Neural cell (in vitro differentiated cells): ENCODE results near the gene EFHD1.

Source experiments
- EP300 ChIP-seq: fragments of 450-650 bp; conservative IDR thresholded peaks from 2 replicates; pipeline ENCODE4 v1.6.1; 2014; ENCODE audit warnings: antibody characterized with exemption, mild to moderate bottlenecking, moderate library complexity; ENCODE audit not compliant: poor library complexity, severe bottlenecking
- EZH2 ChIP-seq: fragments of 200-600, 300-800 bp; shearing (Covaris generic), sonication (generic); IDR thresholded peaks from 2 replicates; pipeline ENCODE4 v1.6.1; 2014; ENCODE audit warnings: antibody characterized with exemption, low read length, borderline replicate concordance, mild to moderate bottlenecking; ENCODE audit not compliant: insufficient read depth, poor library complexity, severe bottlenecking
- MXI1 ChIP-seq: fragments of 450-650 bp; conservative IDR thresholded peaks from 2 replicates; pipeline ENCODE4 v1.6.1; 2014; ENCODE audit warnings: antibody characterized with exemption, mild to moderate bottlenecking; ENCODE audit not compliant: poor library complexity, severe bottlenecking
- POLR2AphosphoS5 ChIP-seq: IDR thresholded peaks from 2 replicates; pipeline ENCODE4 v1.6.1; 2012
- RAD21 ChIP-seq: fragments of 450-650 bp; conservative IDR thresholded peaks from 2 replicates; pipeline ENCODE4 v1.6.1; 2014; ENCODE audit warnings: antibody characterized with exemption, mild to moderate bottlenecking, moderate library complexity
- SMC3 ChIP-seq: fragments of 450-650 bp; conservative IDR thresholded peaks from 2 replicates; pipeline ENCODE4 v1.6.1; 2014; ENCODE audit warnings: antibody characterized with exemption, mild to moderate bottlenecking, moderate library complexity; ENCODE audit not compliant: poor library complexity
- TF ChIP-seq, protein P1 (sequence below): IDR thresholded peaks from 2 replicates; pipeline ENCODE4 v1.6.1; 2012; ENCODE audit warnings: borderline replicate concordance
- TF ChIP-seq, protein P2 (sequence below): fragments of 450-650 bp; IDR thresholded peaks from 2 replicates; pipeline ENCODE4 v1.5.1; 2014; ENCODE audit warnings: antibody characterized with exemption, mild to moderate bottlenecking, moderate library complexity; ENCODE audit not compliant: poor library complexity, severe bottlenecking

DNA sequence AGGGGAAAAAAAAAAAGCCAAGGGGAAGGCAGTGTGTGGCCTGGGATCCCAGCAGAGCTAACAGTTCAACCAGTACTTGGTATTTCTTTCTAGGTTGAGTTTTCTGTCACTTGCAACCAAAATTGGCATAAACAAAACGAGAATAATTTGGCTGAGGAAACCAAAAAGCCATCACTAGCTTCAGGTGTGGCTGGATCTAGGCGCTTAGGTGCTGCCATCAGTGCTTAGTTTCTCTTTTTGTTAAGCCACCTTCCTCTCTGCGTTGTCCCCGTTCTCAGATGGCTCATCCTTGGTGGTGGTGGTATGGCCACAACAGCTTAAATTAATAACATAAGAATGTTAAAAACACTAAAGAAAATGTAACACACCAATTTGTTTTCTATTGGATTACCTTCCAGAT lies 2.4 kb downstream of the EFHD1 start:
- TF ChIP-seq EZH2 (no peak), EP300 (no peak), RAD21 (no peak), MXI1 (no peak), POLR2AphosphoS5 (no peak), SMC3 (no peak)
- TF ChIP-seq, protein P1, sequence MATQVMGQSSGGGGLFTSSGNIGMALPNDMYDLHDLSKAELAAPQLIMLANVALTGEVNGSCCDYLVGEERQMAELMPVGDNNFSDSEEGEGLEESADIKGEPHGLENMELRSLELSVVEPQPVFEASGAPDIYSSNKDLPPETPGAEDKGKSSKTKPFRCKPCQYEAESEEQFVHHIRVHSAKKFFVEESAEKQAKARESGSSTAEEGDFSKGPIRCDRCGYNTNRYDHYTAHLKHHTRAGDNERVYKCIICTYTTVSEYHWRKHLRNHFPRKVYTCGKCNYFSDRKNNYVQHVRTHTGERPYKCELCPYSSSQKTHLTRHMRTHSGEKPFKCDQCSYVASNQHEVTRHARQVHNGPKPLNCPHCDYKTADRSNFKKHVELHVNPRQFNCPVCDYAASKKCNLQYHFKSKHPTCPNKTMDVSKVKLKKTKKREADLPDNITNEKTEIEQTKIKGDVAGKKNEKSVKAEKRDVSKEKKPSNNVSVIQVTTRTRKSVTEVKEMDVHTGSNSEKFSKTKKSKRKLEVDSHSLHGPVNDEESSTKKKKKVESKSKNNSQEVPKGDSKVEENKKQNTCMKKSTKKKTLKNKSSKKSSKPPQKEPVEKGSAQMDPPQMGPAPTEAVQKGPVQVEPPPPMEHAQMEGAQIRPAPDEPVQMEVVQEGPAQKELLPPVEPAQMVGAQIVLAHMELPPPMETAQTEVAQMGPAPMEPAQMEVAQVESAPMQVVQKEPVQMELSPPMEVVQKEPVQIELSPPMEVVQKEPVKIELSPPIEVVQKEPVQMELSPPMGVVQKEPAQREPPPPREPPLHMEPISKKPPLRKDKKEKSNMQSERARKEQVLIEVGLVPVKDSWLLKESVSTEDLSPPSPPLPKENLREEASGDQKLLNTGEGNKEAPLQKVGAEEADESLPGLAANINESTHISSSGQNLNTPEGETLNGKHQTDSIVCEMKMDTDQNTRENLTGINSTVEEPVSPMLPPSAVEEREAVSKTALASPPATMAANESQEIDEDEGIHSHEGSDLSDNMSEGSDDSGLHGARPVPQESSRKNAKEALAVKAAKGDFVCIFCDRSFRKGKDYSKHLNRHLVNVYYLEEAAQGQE = no peak
- TF ChIP-seq, protein P2, sequence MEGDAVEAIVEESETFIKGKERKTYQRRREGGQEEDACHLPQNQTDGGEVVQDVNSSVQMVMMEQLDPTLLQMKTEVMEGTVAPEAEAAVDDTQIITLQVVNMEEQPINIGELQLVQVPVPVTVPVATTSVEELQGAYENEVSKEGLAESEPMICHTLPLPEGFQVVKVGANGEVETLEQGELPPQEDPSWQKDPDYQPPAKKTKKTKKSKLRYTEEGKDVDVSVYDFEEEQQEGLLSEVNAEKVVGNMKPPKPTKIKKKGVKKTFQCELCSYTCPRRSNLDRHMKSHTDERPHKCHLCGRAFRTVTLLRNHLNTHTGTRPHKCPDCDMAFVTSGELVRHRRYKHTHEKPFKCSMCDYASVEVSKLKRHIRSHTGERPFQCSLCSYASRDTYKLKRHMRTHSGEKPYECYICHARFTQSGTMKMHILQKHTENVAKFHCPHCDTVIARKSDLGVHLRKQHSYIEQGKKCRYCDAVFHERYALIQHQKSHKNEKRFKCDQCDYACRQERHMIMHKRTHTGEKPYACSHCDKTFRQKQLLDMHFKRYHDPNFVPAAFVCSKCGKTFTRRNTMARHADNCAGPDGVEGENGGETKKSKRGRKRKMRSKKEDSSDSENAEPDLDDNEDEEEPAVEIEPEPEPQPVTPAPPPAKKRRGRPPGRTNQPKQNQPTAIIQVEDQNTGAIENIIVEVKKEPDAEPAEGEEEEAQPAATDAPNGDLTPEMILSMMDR = no peak
